ENCODE data around the gene KAZN. TPM values are rescaled to one million over a fixed set of nuclear protein-coding genes. Genes with fewer than 3 reads are reported as not detected.

Gene KAZN
- total RNA-seq, 2 donors from 2014 or later = 1.1 to 2.2 TPM

- Mint-ChIP-seq H3K36me3 (no peaks in the 10 kb centered on the region), H3K27ac (no peak overlapping the region), H3K9me3 (no peaks in the 10 kb centered on the region)
- DNase-seq (ENCODE audit: low spot score in 2 of 2) (no peak), ATAC-seq (no peak)
Measured at GRCh38 chr1:14769486-14770274, 171.2 kb downstream of the KAZN start.

- Mint-ChIP-seq H3K9me3 (no peaks in the 10 kb centered on the region), H3K27ac (no peak overlapping the region), H3K36me3 (no peaks in the 10 kb centered on the region)
- DNase-seq (ENCODE audit: low spot score in 2 of 2) (no peak), ATAC-seq (no peak)
Measured at GRCh38 chr1:14773396-14774025, 175.0 kb downstream of the KAZN start.

GRCh38 chr1:14774225-14774624 lies 175.7 kb downstream of the KAZN start:
- H3K9me3 Mint-ChIP-seq = no peaks in the 10 kb centered on the region
- H3K27ac Mint-ChIP-seq = no peak overlapping the region

GRCh38 chr1:14774988-14775387 lies 176.5 kb downstream of the KAZN start:
- no peak overlapping the region for H3K27ac Mint-ChIP-seq
- H3K9me3 Mint-ChIP-seq = no peaks in the 10 kb centered on the region
- DNase-seq (ENCODE audit: low spot score in 2 of 2) = no peak
- ATAC-seq = no peak
- no peaks in the 10 kb centered on the region for H3K36me3 Mint-ChIP-seq

More at GRCh38 chr1:14774225-14774624, 175.7 kb downstream of the KAZN start:
- DNase-seq (ENCODE audit: low spot score in 2 of 2) (no peak), ATAC-seq (no peak)
- H3K36me3 Mint-ChIP-seq = no peaks in the 10 kb centered on the region

GRCh38 chr1:14775434-14775833 lies 176.9 kb downstream of the KAZN start:
- no peak for ATAC-seq
- H3K36me3 Mint-ChIP-seq = no peaks in the 10 kb centered on the region
- no peak overlapping the region for H3K27ac Mint-ChIP-seq
- H3K9me3 Mint-ChIP-seq = no peaks in the 10 kb centered on the region
- no peak for DNase-seq (ENCODE audit: low spot score in 2 of 2)

GRCh38 chr1:14777516-14778506 lies 179.3 kb downstream of the KAZN start:
- Mint-ChIP-seq H3K9me3 (no peaks in the 10 kb centered on the region), H3K27ac (no peak overlapping the region), H3K36me3 (no peaks in the 10 kb centered on the region)
- DNase-seq (ENCODE audit: low spot score in 2 of 2) = no peak
- no peak for ATAC-seq

- Mint-ChIP-seq H3K27ac (no peak overlapping the region), H3K9me3 (no peaks in the 10 kb centered on the region), H3K36me3 (no peaks in the 10 kb centered on the region)
- DNase-seq (ENCODE audit: low spot score in 2 of 2) (no peak), ATAC-seq (no peak)
Measured at GRCh38 chr1:14778541-14778897, 180.0 kb downstream of the KAZN start.

GRCh38 chr1:14778898-14779865 lies 180.7 kb downstream of the KAZN start:
- DNase-seq (ENCODE audit: low spot score in 2 of 2) = peak in 1 of 2 donors; percentile 58

GRCh38 chr1:14780271-14780670 lies 181.8 kb downstream of the KAZN start:
- no peaks in the 10 kb centered on the region for H3K9me3 Mint-ChIP-seq
- H3K27ac Mint-ChIP-seq = peak overlapping the region in 1 of 2 donors; percentile 1
- H3K36me3 Mint-ChIP-seq = no peaks in the 10 kb centered on the region
- no peak for DNase-seq (ENCODE audit: low spot score in 2 of 2)
- ATAC-seq = no peak

More at GRCh38 chr1:14778898-14779865, 180.7 kb downstream of the KAZN start:
- no peak overlapping the region for H3K27ac Mint-ChIP-seq
- no peak for ATAC-seq
- no peaks in the 10 kb centered on the region for H3K36me3 Mint-ChIP-seq
- H3K9me3 Mint-ChIP-seq = no peaks in the 10 kb centered on the region

GRCh38 chr1:14781811-14782210 lies 183.3 kb downstream of the KAZN start:
- H3K9me3 Mint-ChIP-seq = no peaks in the 10 kb centered on the region
- no peaks in the 10 kb centered on the region for H3K36me3 Mint-ChIP-seq
- DNase-seq (ENCODE audit: low spot score in 2 of 2) = no peak
- ATAC-seq = no peak
- H3K27ac Mint-ChIP-seq = no peak overlapping the region

- DNase-seq (ENCODE audit: low spot score in 2 of 2) (no peak), ATAC-seq (no peak)
- H3K27ac Mint-ChIP-seq = no peak overlapping the region
- H3K36me3 Mint-ChIP-seq = no peaks in the 10 kb centered on the region
- no peaks in the 10 kb centered on the region for H3K9me3 Mint-ChIP-seq
Measured at GRCh38 chr1:14782741-14783591, 184.5 kb downstream of the KAZN start.

GRCh38 chr1:14783592-14783886 lies 185.1 kb downstream of the KAZN start:
- no peak for ATAC-seq
- Mint-ChIP-seq H3K36me3 (no peaks in the 10 kb centered on the region), H3K9me3 (no peaks in the 10 kb centered on the region), H3K27ac (no peak overlapping the region)
- no peak for DNase-seq (ENCODE audit: low spot score in 2 of 2)

- no peak for ATAC-seq
- H3K36me3 Mint-ChIP-seq = no peaks in the 10 kb centered on the region
- H3K27ac Mint-ChIP-seq = peak overlapping the region in 1 of 2 donors; percentile 36
- no peaks in the 10 kb centered on the region for H3K9me3 Mint-ChIP-seq
- DNase-seq (ENCODE audit: low spot score in 2 of 2) = no peak
Measured at GRCh38 chr1:14784790-14785773, 186.6 kb downstream of the KAZN start.

GRCh38 chr1:14786109-14786675 lies 187.7 kb downstream of the KAZN start:
- DNase-seq (ENCODE audit: low spot score in 2 of 2) (no peak), ATAC-seq (no peak)
- no peak overlapping the region for H3K27ac Mint-ChIP-seq
- H3K9me3 Mint-ChIP-seq = no peaks in the 10 kb centered on the region
- no peaks in the 10 kb centered on the region for H3K36me3 Mint-ChIP-seq
